ENCODE measurements around the gene BSND. TPM values are rescaled to one million over a fixed set of nuclear protein-coding genes. Genes with fewer than 3 reads are reported as not detected.

The BSND gene
- total RNA-seq, 1 experiment from 2014 or later: 0.42 TPM

GRCh38 chr1:55005351-55006140 is 6.8 kb downstream of the BSND start:
- CTCF ChIA-PET: interaction anchor here (0.5 to 11.2 kb wide), 4 partner anchors 9 to 128 kb away, joined by 3 to 174 read pairs (median 3); no protein-coding TSS in a partner anchor

GRCh38 chr1:55006931-55007330 is 8.2 kb downstream of the BSND start:
- ATAC-seq (no peak), DNase-seq (ENCODE audit: low spot score) (no peak)
- Mint-ChIP-seq H3K27me3 (ENCODE audit: low read depth) (peaks cover 19% of the 10 kb centered on the region), H3K4me1 (peaks cover 18% of the 10 kb centered on the region), H3K4me3 (no peak overlapping the region), H3K36me3 (peaks cover 15% of the 10 kb centered on the region; the same call in 1 of the 2 replicates), H3K27ac (no peak overlapping the region), H3K9me3 (peaks cover 21% of the 10 kb centered on the region)
- ChIA-PET POLR2A (no interaction called here), CTCF (interaction anchor here (0.8 to 2.8 kb wide), 4 partner anchors 9 to 62 kb away, joined by 3 to 26 read pairs (median 4); partner anchors contain the start of gene BSND)
- TF ChIP-seq NR2C2 (CRISPR knock-in tag; IDR thresholded peaks at IDR 0.05): no peak
- TF ChIP-seq RELA (CRISPR knock-in tag; IDR thresholded peaks at IDR 0.05; ENCODE audit: borderline replicate concordance): no peak
- TF ChIP-seq CREM (CRISPR knock-in tag; IDR thresholded peaks at IDR 0.05): no peak
- TF ChIP-seq ELF4 (CRISPR knock-in tag; IDR thresholded peaks at IDR 0.05; ENCODE audit: low read depth): no peak
- no peak for TF ChIP-seq GABPB1 (CRISPR knock-in tag; IDR thresholded peaks at IDR 0.05)
- TF ChIP-seq, protein P1, sequence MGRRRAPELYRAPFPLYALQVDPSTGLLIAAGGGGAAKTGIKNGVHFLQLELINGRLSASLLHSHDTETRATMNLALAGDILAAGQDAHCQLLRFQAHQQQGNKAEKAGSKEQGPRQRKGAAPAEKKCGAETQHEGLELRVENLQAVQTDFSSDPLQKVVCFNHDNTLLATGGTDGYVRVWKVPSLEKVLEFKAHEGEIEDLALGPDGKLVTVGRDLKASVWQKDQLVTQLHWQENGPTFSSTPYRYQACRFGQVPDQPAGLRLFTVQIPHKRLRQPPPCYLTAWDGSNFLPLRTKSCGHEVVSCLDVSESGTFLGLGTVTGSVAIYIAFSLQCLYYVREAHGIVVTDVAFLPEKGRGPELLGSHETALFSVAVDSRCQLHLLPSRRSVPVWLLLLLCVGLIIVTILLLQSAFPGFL (CRISPR knock-in tag; IDR thresholded peaks at IDR 0.05; ENCODE audit: borderline replicate concordance): no peak
- TF ChIP-seq E2F5 (CRISPR knock-in tag; IDR thresholded peaks at IDR 0.05): no peak
- no peak for TF ChIP-seq CTCF (IDR thresholded peaks at IDR 0.05)
- TF ChIP-seq JAZF1 (CRISPR knock-in tag; IDR thresholded peaks at IDR 0.05): no peak
- TF ChIP-seq NFE2L1 (CRISPR knock-in tag; IDR thresholded peaks at IDR 0.05): no peak
- no peak for TF ChIP-seq NFYB (CRISPR knock-in tag; conservative IDR thresholded peaks at IDR 0.05; ENCODE audit: low read depth)
- TF ChIP-seq ATF2 (CRISPR knock-in tag; IDR thresholded peaks at IDR 0.05; ENCODE audit: borderline replicate concordance, low read depth): no peak

More at GRCh38 chr1:55005351-55006140, 6.8 kb downstream of the BSND start:
- Mint-ChIP-seq H3K9me3 (peaks cover 21% of the 10 kb centered on the region), H3K27ac (no peak overlapping the region), H3K4me1 (peaks cover 7% of the 10 kb centered on the region), H3K27me3 (ENCODE audit: low read depth) (peaks cover 19% of the 10 kb centered on the region), H3K36me3 (peaks cover 15% of the 10 kb centered on the region; the same call in 1 of the 2 replicates), H3K4me3 (no peak overlapping the region)
- no peak for TF ChIP-seq ZNF396 (CRISPR knock-in tag; IDR thresholded peaks at IDR 0.05; ENCODE audit: borderline replicate concordance)
- no peak for TF ChIP-seq ZNF138 (CRISPR knock-in tag; conservative IDR thresholded peaks at IDR 0.05)
- no peak for TF ChIP-seq SOX15 (CRISPR knock-in tag; IDR thresholded peaks at IDR 0.05)
- TF ChIP-seq NFYB (CRISPR knock-in tag; conservative IDR thresholded peaks at IDR 0.05; ENCODE audit: low read depth): no peak
- TF ChIP-seq CREM (CRISPR knock-in tag; IDR thresholded peaks at IDR 0.05): no peak
- no peak for TF ChIP-seq NFATC4 (CRISPR knock-in tag; IDR thresholded peaks at IDR 0.05)
- TF ChIP-seq, protein P2, sequence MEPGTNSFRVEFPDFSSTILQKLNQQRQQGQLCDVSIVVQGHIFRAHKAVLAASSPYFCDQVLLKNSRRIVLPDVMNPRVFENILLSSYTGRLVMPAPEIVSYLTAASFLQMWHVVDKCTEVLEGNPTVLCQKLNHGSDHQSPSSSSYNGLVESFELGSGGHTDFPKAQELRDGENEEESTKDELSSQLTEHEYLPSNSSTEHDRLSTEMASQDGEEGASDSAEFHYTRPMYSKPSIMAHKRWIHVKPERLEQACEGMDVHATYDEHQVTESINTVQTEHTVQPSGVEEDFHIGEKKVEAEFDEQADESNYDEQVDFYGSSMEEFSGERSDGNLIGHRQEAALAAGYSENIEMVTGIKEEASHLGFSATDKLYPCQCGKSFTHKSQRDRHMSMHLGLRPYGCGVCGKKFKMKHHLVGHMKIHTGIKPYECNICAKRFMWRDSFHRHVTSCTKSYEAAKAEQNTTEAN (CRISPR knock-in tag; IDR thresholded peaks at IDR 0.05): no peak
- TF ChIP-seq PRRX2 (CRISPR knock-in tag; IDR thresholded peaks at IDR 0.05): no peak
- TF ChIP-seq CTCF (IDR thresholded peaks at IDR 0.05): no peak
- no peak for TF ChIP-seq E2F5 (CRISPR knock-in tag; IDR thresholded peaks at IDR 0.05)
- no peak for TF ChIP-seq ESRRA (CRISPR knock-in tag; IDR thresholded peaks at IDR 0.05; ENCODE audit: borderline replicate concordance)
- TF ChIP-seq, protein P3, sequence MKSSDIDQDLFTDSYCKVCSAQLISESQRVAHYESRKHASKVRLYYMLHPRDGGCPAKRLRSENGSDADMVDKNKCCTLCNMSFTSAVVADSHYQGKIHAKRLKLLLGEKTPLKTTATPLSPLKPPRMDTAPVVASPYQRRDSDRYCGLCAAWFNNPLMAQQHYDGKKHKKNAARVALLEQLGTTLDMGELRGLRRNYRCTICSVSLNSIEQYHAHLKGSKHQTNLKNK (CRISPR knock-in tag; IDR thresholded peaks at IDR 0.05): no peak
- TF ChIP-seq GRHL2 (CRISPR knock-in tag; IDR thresholded peaks at IDR 0.05; ENCODE audit: insufficient replicate concordance, severe bottlenecking): no peak
- no peak for TF ChIP-seq ZNF416 (CRISPR knock-in tag; IDR thresholded peaks at IDR 0.05)
- no peak for TF ChIP-seq MXD4 (CRISPR knock-in tag; IDR thresholded peaks at IDR 0.05; ENCODE audit: borderline replicate concordance)
- TF ChIP-seq GABPB1 (CRISPR knock-in tag; IDR thresholded peaks at IDR 0.05): no peak
- DNase-seq (ENCODE audit: low spot score): peak; percentile 44
- peak; percentile 83 for ATAC-seq
- POLR2A ChIA-PET: no interaction called here
